DMS 273 (cell line): ENCODE data around the gene ATP8A1.
"Not testable (repeated sequence)": the region's sequence is repeated elsewhere in the genome, so short reads cannot be mapped to it uniquely, and the experiment has no call there.

Experiments
- DNase-seq: peaks from one replicate; lab custom pipeline; 2025; ENCODE audit not compliant: unreplicated experiment; lab: John Stamatoyannopoulos, UW

The ATP8A1 gene

GRCh38 chr4:42652529-42653231, 4.2 kb downstream of the ATP8A1 start:
- not testable (repeated sequence) for DNase-seq

DNA sequence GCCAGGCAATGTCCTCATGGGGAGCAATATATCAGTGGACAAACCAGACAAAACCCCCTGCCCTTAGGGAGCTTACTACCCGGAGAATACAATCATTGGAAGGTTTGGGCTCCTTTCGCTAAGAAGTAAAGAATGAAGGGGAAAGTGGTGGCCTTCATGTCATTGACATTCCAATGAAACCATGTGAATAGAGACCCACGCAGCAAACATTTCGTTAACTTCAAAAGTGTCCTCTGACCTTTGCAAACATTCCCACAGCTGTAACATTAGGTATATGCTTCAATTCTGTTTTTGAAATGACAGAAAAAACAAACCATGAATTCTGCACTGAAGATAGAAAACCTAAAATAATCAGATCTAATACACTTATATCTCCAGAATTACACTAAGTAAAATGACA, 7.0 kb downstream of the ATP8A1 start:
- DNase-seq = no peak

GRCh38 chr4:42646999-42647541, 9.8 kb downstream of the ATP8A1 start:
- no peak for DNase-seq

- DNase-seq = no peak
These were observed 10.7 kb downstream of the ATP8A1 start for GRCh38 chr4:42646013-42646784.

DNA sequence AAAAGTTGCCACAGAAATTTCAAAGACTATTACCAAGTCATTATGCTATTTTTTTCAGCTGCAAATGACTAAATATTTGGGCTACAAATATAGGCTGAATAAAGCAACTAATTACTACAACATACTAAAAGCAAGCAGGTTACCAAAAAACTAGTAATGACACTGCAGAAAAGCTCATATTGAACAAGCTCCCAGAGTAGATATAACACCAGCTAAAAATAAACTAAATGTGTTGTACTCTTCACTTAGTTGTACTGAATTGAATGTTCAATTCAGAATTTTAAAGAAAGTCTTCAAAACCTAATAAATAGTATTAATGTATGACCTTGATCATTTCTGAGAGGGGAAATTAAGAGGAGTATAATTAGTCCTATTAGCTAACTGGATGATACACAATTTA, 12.0 kb downstream of the ATP8A1 start:
- DNase-seq = no peak

DNA sequence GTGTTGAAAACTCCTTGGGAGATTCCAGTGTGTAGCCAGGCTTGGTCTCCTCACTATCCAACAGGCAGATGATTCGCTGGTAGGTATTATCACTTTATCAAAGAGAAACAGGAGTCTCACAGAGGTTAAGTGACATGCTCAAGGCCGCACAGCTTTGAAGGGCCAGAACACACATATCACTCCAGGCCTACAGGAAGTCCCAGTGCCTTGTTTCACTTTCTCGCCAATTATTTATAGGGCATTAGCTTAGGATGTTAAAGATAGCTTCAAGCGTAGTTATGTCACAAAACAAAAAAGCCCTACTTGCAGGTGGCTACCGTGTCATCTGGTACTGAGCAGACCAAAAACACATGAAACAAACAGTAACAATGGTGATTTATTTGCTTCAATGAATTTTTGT, 13.2 kb downstream of the ATP8A1 start:
- DNase-seq = no peak

DNA sequence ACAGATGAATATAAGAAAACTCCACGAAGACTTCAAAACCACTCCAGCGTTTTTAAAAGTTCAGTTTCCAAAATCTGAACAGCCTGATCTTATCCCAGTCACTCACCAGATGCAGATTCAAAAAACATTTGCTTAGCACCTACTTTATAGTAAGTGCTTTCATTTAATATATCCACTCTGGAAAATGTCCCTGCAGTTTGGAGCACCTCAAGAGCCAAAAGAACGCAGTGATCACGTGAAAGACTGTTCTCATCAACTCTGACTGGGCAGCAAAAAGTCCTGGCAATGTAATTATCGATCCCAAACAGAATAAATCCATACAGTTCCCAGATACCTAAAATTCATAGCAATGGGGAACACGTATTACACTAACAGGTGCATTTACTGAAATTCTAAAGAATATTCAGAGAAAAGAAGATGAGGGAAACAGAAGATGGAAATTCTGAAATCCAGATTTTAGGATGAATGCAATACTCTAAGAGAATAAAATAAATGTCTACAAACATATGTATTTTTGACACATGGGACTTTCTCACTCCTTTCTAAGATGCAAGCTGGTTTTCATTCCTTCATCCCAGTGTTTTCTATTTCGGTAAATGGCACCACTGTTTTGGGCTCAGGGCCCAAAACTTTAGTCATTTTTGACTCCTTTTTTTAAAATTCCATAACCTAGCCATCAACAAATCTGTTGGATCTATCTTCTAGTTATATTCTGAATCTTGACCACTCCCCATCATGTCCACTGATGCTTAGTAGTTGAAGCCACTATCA, 13.9 kb downstream of the ATP8A1 start:
- no peak for DNase-seq

- no peak for DNase-seq
These were observed 14.7 kb downstream of the ATP8A1 start for GRCh38 chr4:42642101-42642797.

DNA sequence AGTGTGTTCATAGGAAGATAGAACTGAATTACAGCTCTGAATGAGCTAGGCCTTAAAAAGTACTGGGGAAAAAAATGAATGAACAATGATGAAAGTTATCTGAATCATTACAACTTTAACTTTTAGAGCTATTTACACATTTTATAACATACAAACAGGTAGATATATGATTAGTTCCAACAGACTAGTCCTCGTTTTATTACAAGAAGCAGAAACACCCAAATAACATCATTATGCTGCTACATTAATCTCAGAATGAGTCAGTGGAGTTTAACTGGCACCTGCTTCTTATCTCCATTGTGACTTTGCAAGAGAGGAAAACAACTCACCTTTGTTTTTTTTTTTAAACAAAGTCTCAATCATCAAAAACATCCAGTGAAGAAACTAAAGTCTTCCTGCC, 15.2 kb downstream of the ATP8A1 start:
- DNase-seq = no peak

GRCh38 chr4:42641161-42641560, 15.7 kb downstream of the ATP8A1 start:
- DNase-seq = no peak

DNA sequence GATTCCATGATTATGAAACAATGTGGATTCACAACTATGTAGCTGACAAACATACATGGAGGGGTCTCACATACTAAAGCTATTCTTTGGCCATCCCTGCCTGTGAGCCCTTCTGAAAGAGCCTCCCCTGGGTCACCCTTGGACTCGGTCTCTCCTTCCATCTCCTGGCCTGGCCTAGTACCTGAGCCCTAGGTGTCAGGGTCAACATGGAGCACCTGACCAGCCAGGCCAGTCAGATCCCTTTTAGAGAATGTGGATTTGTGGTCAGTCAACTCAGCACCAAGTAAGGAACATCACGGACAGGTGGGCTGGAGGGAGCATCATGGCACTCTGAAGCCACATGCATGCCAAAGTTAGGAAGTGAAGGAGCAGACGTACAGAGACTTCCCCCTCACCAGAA, 16.3 kb downstream of the ATP8A1 start:
- no peak for DNase-seq

GRCh38 chr4:42638993-42639392, 17.9 kb downstream of the ATP8A1 start:
- DNase-seq = peak; percentile 4

DNA sequence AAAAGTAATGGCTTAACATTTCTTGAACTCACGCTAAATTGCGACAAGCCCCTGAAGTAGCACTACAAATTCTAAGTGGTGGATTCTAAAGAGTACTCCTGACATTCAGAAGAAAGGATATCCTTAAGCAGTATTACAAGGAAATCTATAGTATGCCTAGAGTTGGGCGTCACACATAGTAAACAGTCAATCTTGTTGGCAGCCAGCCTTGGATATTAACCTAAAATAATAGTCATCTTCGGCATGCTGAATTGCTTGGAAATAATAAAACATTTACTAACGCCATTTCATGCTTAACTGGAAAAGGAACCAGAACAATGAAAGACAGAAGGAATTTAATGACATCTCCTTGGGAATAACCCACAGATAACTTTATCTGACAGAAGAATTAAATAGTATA, 18.6 kb downstream of the ATP8A1 start:
- no peak for DNase-seq

- DNase-seq = no peak
These were observed 19.0 kb downstream of the ATP8A1 start for GRCh38 chr4:42637867-42638266.

DNA sequence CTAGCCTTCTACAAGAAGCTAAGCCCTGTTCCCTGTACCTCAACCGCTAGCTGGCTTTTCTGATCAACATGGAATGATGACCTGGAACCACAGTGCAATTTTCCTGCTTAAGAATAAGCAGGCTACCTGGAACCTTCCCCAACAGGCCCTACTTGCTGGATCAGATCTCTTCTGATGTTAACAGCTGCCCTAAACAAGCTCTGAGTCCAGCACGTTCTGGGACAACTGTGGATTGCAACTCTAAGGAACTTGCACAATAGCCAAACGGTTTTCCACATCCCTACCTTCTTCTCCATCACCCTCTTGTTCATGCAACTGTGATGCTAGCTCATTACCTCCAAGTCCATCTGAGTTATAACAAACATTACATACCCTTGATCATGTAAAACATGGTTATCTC, 19.8 kb downstream of the ATP8A1 start:
- no peak for DNase-seq

DNA sequence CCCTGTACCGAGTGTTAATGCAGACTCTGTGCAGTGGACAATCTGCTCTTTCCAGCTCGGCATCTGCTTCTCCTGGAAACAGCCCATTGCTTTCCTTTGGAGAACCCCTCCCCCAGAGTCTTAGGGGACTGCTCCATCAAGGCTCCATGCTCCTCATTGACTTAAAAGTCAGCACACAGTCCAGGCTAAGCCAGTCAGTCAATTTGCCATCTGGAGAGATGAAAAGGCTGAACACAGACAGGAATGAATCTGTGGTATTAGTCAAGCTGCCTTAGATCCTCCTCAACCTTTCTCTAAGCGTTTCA, 20.3 kb downstream of the ATP8A1 start:
- peak; percentile 96 for DNase-seq

DNA sequence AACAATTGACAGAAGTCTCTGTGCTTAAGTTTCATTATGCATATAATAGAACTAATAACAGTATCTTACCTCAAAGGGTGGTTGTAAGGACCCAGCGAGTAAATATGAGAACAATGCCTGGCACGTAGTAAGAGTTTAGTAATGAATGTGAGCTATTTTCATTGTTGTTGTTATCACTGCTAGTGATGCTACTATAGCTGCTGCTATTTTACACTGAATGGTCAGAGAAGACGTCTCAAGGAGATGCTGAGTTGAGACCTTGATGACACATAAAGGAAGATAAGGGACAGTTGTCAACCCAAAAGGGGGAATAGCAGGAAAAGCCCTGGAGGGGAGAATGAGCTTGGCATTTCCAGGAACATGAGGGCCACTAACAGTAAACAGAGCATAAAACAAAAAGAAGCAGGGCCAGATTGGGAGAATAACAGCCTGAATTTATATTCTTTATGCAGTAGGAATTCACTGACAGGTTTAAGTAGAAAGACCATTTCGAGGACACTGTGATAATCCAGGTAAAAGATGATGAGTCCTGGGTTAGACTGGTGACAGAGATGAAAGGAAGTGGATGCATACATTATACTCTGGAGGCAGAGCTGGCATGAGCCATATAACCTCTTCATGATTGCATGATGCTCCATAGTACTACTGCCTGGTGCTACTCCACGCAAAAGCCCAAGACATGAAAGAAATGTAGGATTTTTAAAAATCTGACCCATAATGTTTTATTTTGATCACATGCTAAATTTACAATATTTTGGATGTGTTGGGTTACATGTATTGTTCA, 23.1 kb downstream of the ATP8A1 start:
- no peak for DNase-seq

DNA sequence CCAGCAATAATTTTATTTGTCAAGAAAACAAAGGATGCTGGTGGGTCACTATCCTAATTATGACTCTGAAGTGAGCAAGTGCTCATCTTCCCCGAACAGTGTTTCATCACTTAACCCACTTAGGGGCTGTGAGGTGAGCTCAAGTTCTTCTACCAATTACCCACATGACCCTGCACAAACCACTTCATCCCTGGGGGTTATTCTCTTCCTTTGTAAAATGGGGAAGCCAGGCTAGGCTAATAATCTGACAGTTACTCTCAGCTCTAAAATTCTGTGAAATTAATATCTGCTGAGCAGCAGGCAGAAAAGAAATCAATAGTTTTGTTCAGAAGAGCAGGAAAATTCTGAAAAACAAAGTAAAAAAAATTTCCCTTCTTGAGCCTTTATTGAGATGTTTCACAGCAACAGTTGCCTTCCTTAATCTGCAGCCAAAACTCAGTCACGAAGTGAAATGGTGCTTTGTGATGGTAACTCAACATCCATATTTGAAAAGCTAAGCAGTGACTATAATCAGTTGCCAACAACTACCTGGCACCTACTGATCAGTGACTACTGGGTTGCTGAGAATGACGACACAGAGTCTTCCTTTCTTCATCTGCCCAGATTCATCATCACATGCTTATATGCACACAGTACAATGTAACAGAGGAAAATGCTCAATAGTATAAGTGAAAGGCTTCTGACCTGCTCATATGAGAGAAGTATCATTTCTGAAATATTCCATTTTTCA, 24.1 kb downstream of the ATP8A1 start:
- no peak for DNase-seq

DNA sequence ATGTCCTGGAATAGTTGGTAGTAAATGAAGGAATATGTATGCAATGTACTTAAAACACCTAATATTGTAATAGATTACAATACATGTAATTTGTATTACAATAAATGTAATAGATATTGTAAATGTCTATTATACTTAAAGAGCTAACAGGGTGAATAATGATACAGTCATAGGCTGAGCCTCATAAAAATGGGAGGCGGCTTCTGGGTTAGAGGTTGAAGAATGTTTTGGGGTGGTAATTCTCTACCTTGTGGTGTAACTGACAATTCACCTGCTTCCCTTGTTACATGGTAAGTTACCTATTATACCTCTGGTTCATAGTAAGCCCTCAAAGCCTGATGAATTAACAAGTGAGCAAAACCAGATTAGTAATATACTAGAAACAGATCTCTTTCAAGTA, 26.0 kb downstream of the ATP8A1 start:
- no peak for DNase-seq

- DNase-seq = no peak
These were observed 28.2 kb downstream of the ATP8A1 start for GRCh38 chr4:42628740-42629139.
